ENCODE results near the gene LEF1.
A peak's percentile ranks its signal among the peaks of the same experiment; 100 is the strongest.
"Not testable (repeated sequence)": the region's sequence is repeated elsewhere in the genome, so short reads cannot be mapped to it uniquely, and the experiment has no call there.

The LEF1 gene

DNA sequence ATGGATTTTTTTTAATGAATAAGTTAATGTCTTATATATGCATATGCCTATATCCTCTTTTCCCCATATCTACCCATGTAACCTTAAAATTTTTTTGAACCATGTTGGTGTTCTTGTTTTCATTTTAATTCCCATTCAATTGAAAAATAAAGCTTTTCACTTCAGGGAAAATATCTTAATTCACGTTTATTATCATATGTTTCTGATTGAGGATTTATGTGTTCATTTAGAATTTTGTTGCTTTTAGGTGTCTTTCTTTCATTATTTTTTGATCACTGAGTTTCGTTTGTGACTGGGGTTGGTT is 149.9 kb downstream of the LEF1 start:
- Histone ChIP-seq H3K9me3 (no peaks in the 10 kb centered on the region), H3K27me3 (no peaks in the 10 kb centered on the region), H3K36me3 (peaks cover 63 to 83% (median 64%) of the 10 kb centered on the region in 3 donors), H3K4me1 (no peaks in the 10 kb centered on the region), H3K4me3 (no peak overlapping the region), H3K27ac (no peak overlapping the region)
- no peak for DNase-seq
- intact Hi-C loops (cut with DNase I; ENCODE audit: low total_unique reads) = loop anchor here (10.0 kb wide), 1 partner anchor 84 kb away; the partner anchor contains the start of gene CYP2U1
- TF ChIP-seq, protein P1, sequence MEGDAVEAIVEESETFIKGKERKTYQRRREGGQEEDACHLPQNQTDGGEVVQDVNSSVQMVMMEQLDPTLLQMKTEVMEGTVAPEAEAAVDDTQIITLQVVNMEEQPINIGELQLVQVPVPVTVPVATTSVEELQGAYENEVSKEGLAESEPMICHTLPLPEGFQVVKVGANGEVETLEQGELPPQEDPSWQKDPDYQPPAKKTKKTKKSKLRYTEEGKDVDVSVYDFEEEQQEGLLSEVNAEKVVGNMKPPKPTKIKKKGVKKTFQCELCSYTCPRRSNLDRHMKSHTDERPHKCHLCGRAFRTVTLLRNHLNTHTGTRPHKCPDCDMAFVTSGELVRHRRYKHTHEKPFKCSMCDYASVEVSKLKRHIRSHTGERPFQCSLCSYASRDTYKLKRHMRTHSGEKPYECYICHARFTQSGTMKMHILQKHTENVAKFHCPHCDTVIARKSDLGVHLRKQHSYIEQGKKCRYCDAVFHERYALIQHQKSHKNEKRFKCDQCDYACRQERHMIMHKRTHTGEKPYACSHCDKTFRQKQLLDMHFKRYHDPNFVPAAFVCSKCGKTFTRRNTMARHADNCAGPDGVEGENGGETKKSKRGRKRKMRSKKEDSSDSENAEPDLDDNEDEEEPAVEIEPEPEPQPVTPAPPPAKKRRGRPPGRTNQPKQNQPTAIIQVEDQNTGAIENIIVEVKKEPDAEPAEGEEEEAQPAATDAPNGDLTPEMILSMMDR (IDR thresholded peaks at IDR 0.05) = no peak

DNA sequence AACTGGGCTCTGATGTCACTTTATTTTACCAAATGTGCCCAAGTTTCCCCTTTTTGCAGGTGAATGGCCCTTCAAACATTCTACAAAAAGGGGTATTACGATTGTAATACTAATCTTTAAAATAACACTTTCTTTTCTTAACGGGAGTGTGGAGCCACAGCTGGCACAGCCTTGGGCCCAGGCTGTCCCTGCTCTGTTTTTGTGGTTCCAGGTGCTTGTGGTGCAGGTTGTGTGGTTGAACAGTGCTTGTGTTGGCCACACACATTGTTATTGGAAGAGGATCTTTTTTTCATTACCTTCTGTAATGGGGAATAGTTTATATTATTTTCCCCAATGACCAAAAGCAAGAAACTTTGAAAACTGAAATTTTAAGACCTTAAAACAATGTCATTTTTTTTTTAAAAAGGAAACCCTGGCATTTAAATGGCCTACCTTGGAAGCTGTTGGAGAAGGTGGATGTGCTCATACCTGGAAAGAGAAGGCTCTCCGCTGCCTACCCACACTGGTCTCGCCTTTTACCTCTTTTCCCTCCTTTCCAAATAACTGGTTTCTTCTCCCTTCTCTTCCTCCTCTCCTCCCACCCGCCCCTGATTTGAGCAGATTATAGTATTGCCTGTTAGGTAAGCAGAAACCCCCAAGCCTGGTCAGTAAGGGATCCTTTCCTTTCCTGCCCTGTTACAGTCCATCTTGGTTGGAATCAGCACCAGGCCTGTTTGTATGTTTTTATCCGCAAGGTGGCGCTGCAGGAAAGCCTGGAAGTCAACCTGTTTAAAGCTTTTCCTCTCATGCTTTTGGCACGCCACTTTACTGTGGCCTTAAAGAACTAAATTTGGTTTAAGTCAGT is 150.5 kb downstream of the LEF1 start:
- peak; percentile 85 to 87 for DNase-seq
- TF ChIP-seq, protein P1 (IDR thresholded peaks at IDR 0.05) = peak; percentile 72 to 87
- Histone ChIP-seq H3K4me1 (no peaks in the 10 kb centered on the region), H3K4me3 (no peak overlapping the region), H3K27me3 (no peaks in the 10 kb centered on the region), H3K27ac (no peak overlapping the region), H3K9me3 (no peaks in the 10 kb centered on the region), H3K36me3 (peaks cover 57 to 79% (median 61%) of the 10 kb centered on the region in 3 donors)
- intact Hi-C loops (cut with DNase I; ENCODE audit: low total_unique reads) = loop anchor here (10.0 kb wide), 1 partner anchor 83 kb away; the partner anchor contains the start of gene CYP2U1

DNA sequence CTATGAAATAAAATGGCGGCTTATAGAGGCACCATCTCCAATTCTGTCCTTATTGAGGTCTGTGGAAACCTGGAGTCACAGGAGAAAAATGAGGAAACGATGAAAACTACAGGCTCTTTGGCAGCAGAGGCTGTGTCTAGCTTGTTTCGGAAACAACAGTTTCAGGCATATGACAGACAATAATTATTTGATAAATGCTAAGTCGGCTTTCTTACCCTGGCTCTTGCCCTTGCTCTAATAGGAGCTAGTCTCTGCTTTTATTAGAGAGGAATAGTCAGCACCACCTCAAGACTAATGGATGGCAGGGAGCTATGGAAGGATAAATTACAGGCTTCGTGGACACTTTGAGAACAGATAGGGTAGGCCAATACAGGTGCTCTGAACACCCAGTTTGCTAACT is 154.8 kb downstream of the LEF1 start:
- H3K27me3 ChIP-seq = no peaks in the 10 kb centered on the region
- TF ChIP-seq, protein P1 (IDR thresholded peaks at IDR 0.05) = no peak
- peaks cover 0 to 15% (median 2%) of the 10 kb centered on the region in 4 donors for H3K4me1 ChIP-seq
- no peak for DNase-seq
- intact Hi-C loops (cut with DNase I; ENCODE audit: low total_unique reads) = loop anchor here (10.0 kb wide), 1 partner anchor 79 kb away; the partner anchor contains the start of gene CYP2U1
- H3K27ac ChIP-seq = no peak overlapping the region
- H3K9me3 ChIP-seq = no peaks in the 10 kb centered on the region
- peaks cover 34 to 67% (median 48%) of the 10 kb centered on the region in 3 donors for H3K36me3 ChIP-seq
- no peak overlapping the region for H3K4me3 ChIP-seq

DNA sequence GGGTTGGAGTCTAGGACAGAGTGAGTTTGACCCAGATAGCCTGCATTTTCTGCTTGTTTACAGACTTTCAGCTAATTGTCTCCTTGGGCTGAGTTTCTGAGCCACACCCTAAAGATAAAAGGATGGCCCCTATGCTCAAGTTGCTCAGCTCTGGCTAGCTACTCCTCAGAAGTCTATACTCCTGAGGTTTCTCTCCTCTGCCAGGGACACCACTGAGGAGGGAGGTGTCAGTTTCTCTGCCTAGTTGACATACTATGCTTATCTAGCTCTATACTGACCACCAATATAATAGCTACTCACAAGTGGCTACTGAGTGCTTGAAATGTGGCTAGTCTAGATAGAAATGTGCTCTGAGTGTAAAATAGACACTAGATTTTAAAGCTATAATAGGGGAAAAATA is 155.4 kb downstream of the LEF1 start:
- no peak overlapping the region for H3K27ac ChIP-seq
- no peak for DNase-seq
- no peak overlapping the region for H3K4me3 ChIP-seq
- H3K4me1 ChIP-seq = peaks cover 0 to 22% (median 4%) of the 10 kb centered on the region in 4 donors
- no peaks in the 10 kb centered on the region for H3K9me3 ChIP-seq
- no peaks in the 10 kb centered on the region for H3K27me3 ChIP-seq
- intact Hi-C loops (cut with DNase I; ENCODE audit: low total_unique reads) = loop anchor here (10.0 kb wide), 1 partner anchor 79 kb away; the partner anchor contains the start of gene CYP2U1
- H3K36me3 ChIP-seq = peaks cover 34 to 67% (median 48%) of the 10 kb centered on the region in 3 donors
- TF ChIP-seq, protein P1 (IDR thresholded peaks at IDR 0.05) = no peak

DNA sequence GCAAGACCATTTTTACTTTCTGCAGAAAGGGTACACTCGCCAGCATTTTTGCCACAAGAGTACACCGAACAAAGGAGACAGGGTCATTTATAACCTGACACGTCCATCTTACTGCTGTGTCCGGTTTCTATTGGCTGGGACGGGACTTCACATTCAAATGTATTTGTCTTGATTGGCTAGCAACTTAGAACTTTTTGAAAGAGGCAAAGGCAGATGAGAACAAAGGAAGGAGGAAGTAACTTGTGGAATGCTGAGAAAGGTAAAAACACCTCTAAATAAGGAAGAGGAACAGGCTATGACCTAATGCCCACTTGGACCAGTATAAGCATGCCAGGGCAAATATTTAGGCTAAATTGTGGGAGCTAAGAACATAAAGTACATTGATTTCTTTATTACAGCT is 156.3 kb downstream of the LEF1 start:
- not testable (repeated sequence) for DNase-seq, H3K4me3 ChIP-seq, H3K27me3 ChIP-seq, H3K9me3 ChIP-seq, H3K27ac ChIP-seq
- intact Hi-C loops (cut with DNase I; ENCODE audit: low total_unique reads) = loop anchor here (10.0 kb wide), 1 partner anchor 78 kb away; the partner anchor contains the start of gene CYP2U1
- Histone ChIP-seq H3K36me3 (peaks cover 34 to 60% (median 48%) of the 10 kb centered on the region in 3 donors), H3K4me1 (peaks cover 0 to 28% (median 4%) of the 10 kb centered on the region in 4 donors)

DNA sequence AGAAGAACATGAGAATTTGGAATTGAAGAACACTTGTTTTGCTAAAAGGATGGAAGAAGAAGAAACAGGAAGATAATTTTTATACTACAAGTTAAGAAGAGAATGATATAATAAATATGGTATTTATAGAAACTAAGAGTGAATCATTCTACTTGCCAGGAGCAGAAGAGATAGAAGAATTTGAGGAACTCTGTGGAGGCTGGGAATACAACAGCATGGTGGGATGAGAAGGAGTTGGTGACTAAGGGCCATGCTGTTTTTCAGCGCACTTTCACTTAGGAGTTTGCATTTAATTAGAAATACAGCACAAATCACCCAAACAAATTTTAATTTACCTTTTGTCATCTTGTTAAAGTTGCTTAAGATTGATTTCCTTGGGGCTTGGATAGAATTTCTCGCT is 158.6 kb downstream of the LEF1 start:
- H3K4me3 ChIP-seq = no peak overlapping the region

More for the DNA sequence above, 158.6 kb downstream of the LEF1 start:
- H3K27me3 ChIP-seq = no peaks in the 10 kb centered on the region
- H3K36me3 ChIP-seq = peaks cover 18 to 38% (median 29%) of the 10 kb centered on the region in 3 donors
- TF ChIP-seq, protein P1 (IDR thresholded peaks at IDR 0.05) = no peak
- H3K4me1 ChIP-seq = peaks cover 0 to 48% (median 12%) of the 10 kb centered on the region in 4 donors
- no peaks in the 10 kb centered on the region for H3K9me3 ChIP-seq
- no peak for DNase-seq
- no peak overlapping the region for H3K27ac ChIP-seq
- intact Hi-C loops (cut with DNase I; ENCODE audit: low total_unique reads) = loop anchor here (10.0 kb wide), 1 partner anchor 75 kb away; the partner anchor contains the start of gene CYP2U1
